Skeletal muscle tissue (tissue), 4 donors: ENCODE data around the gene CKS2. TPM values are rescaled to one million over a fixed set of nuclear protein-coding genes. Genes with fewer than 3 reads are reported as not detected.

ENCODE experiments used
- H3K27ac ChIP-seq: one replicate; pipeline ENCODE4 v1.7.0; 2013; ENCODE audit warnings: mild to moderate bottlenecking, low read depth, low read length, inconsistent platforms
- H3K27me3 ChIP-seq, 3 donors: one replicate each; pipeline ENCODE4 v1.7.0; 2013; ENCODE audit warnings: low read length in 3 of 3; ENCODE audit not compliant: control insufficient read depth in 3 of 3, insufficient read depth in 3 of 3
- H3K36me3 ChIP-seq, 3 donors: one replicate each; pipeline ENCODE4 v1.7.0; 2013; ENCODE audit warnings: low read length in 3 of 3; ENCODE audit not compliant: control insufficient read depth in 3 of 3, insufficient read depth in 3 of 3
- H3K4me1 ChIP-seq, 3 donors: one replicate each; pipeline ENCODE4 v1.7.0; 2013; ENCODE audit warnings: low read length in 3 of 3, mild to moderate bottlenecking in 3 of 3; ENCODE audit not compliant: control insufficient read depth in 3 of 3, insufficient read depth in 3 of 3
- H3K4me3 ChIP-seq, 3 donors: one replicate each; pipeline ENCODE4 v1.7.0; 2013; ENCODE audit warnings: low read length in 3 of 3
- H3K9ac ChIP-seq, 3 donors: one replicate each; pipeline ENCODE4 v1.7.0; 2013; ENCODE audit warnings: low read length in 3 of 3, mild to moderate bottlenecking in 3 of 3, moderate library complexity in 2 of 3, low read depth in 1 of 3
- H3K9me3 ChIP-seq, 3 donors: one replicate each; pipeline ENCODE4 v1.7.0; 2013; ENCODE audit warnings: low read length in 3 of 3; ENCODE audit not compliant: control insufficient read depth in 3 of 3
- total RNA-seq: library from RNA; depleted of rRNA; stranded (reverse); fragments of >200 nt; gene quantifications from one replicate; pipeline ENCODE4 v1.2.3, GENCODE V29; 2014
- donor health status: Osteomylitis.

CKS2 gene
- total RNA-seq, 1 donor from 2014 or later, result 25.6 TPM

DNA sequence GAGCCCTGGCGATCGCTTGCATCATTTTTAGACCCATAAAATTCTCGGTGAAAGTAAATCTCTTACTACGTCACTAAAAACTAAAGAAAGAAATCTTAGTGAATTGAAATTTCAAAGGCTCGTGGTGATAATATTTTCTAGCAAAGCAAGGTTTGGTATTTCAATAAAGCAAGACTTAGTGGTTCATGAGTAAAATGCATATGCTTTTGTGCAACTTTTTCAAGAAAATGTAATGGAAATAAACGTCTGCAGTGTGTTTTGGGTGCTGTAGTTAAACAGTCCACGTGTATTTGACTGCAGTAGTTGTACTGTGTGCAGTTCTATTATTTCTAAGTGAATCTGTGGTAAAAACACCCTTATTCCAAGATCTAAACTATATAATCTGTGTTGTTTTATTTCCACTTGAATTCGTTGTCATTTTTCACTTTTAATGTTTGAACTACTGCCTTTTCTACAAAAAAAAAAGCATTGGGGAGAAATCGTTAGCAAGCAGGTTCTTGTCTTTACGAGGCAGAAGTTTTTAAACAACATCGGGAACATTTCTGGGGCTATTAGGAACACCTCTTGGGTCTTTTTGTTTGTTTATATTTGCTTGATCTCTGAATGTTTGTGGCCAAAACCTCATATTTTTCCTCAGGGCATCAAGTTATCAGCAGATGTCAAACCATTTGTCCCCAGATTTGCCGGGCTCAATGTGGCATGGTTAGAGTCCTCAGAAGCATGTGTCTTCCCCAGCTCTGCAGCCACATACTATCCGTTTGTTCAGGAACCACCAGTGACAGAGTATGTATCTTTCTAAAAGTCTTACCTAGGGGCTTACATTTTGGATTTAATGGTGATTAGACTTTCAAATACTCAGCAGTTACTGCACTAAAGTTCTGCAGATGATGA, 8.3 kb downstream of the CKS2 start:
- Histone ChIP-seq H3K9ac (peak overlapping the region; percentile 91 to 97 (median 93)), H3K27ac (peak overlapping the region; percentile 98), H3K4me1 (peaks cover 22 to 50% (median 31%) of the 10 kb centered on the region in 3 donors), H3K27me3 (no peaks in the 10 kb centered on the region), H3K36me3 (no peaks in the 10 kb centered on the region), H3K4me3 (peak overlapping the region; percentile 83 to 91 (median 83)), H3K9me3 (no peaks in the 10 kb centered on the region)

- no peak overlapping the region for H3K27ac ChIP-seq
- H3K9ac ChIP-seq, result no peak overlapping the region
- H3K9me3 ChIP-seq, result no peaks in the 10 kb centered on the region
- no peaks in the 10 kb centered on the region for H3K27me3 ChIP-seq
- H3K36me3 ChIP-seq, result peaks cover 4 to 15% (median 13%) of the 10 kb centered on the region in 3 donors
- H3K4me3 ChIP-seq, result no peak overlapping the region
- H3K4me1 ChIP-seq, result peaks cover 22 to 42% (median 23%) of the 10 kb centered on the region in 3 donors
These were observed 12.4 kb downstream of the CKS2 start for GRCh38 chr9:89323390-89323789.

- Histone ChIP-seq H3K27ac (no peak overlapping the region), H3K9me3 (no peaks in the 10 kb centered on the region), H3K9ac (no peak overlapping the region), H3K4me3 (no peak overlapping the region), H3K4me1 (peaks cover 10 to 29% (median 16%) of the 10 kb centered on the region in 3 donors), H3K36me3 (peaks cover 16 to 35% (median 34%) of the 10 kb centered on the region in 3 donors), H3K27me3 (no peaks in the 10 kb centered on the region)
These were observed 14.7 kb downstream of the CKS2 start for GRCh38 chr9:89325733-89326132.

DNA sequence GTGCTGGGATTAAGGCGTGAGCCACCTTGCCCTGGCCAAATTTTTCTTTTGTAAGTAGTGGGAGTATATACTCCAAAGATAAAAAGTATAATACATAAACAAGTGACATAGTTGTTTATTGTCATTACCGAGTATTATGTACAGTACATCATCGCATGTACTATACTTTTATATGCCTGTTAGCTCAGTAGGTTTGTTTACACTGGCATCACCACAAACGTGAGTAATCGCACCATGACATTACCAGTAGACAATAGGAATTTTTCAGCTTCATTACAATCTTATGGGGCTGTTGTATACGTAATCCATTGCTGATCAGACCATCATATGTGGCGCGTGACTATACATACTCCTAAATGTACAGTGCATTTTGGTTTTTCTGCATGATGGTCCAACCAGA, 17.1 kb downstream of the CKS2 start:
- H3K4me3 ChIP-seq, result no peak overlapping the region
- peaks cover 25 to 53% (median 45%) of the 10 kb centered on the region in 3 donors for H3K36me3 ChIP-seq
- H3K9ac ChIP-seq, result no peak overlapping the region
- peaks cover 7 to 14% (median 10%) of the 10 kb centered on the region in 3 donors for H3K4me1 ChIP-seq
- no peaks in the 10 kb centered on the region for H3K27me3 ChIP-seq
- no peak overlapping the region for H3K27ac ChIP-seq
- no peaks in the 10 kb centered on the region for H3K9me3 ChIP-seq

DNA sequence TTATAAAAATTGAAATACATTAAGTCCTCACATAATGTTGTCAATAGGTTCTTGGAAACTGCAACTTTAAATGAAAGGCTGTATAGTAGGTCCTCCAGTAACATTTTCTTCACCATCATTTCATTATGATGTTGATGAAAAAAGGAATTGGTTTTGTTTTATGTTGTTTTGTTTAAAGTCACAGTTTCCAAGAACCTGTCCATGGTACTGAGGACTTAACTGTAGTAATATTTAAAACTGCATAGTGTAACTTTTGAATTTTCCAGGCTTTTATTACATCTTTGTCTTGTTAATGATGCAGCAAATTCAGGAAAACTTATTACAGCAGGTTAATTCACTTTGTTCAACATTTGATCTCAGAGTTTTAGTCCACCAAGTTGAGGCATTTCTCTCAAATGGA, 18.9 kb downstream of the CKS2 start:
- no peaks in the 10 kb centered on the region for H3K9me3 ChIP-seq
- no peak overlapping the region for H3K4me3 ChIP-seq
- H3K27me3 ChIP-seq, result no peaks in the 10 kb centered on the region
- peaks cover 36 to 68% (median 63%) of the 10 kb centered on the region in 3 donors for H3K36me3 ChIP-seq
- no peak overlapping the region for H3K9ac ChIP-seq
- no peaks in the 10 kb centered on the region for H3K4me1 ChIP-seq
- H3K27ac ChIP-seq, result no peak overlapping the region

DNA sequence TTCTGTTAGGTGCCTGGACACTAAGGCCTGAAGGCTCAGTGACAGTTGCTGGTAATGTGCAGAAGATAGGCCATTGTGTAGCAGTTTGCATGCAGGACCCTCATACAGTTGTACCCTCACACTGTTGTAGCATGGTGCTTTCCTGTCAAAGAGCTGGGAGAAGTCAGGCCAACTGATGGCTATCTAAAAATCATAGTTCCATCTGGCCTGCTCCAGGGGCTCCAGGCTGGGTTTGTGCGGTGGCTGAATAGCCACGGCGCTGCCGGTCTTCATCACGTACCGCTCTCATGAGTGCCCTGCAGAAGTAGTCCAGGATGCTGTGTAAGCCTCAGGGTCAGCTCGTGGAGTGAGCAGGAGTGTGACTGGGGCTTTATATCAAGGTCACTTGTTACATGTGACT, 19.5 kb downstream of the CKS2 start:
- no peak overlapping the region for H3K9ac ChIP-seq
- H3K27me3 ChIP-seq, result no peaks in the 10 kb centered on the region
- no peak overlapping the region for H3K4me3 ChIP-seq
- no peak overlapping the region for H3K27ac ChIP-seq
- H3K4me1 ChIP-seq, result no peaks in the 10 kb centered on the region
- peaks cover 36 to 68% (median 66%) of the 10 kb centered on the region in 3 donors for H3K36me3 ChIP-seq
- H3K9me3 ChIP-seq, result no peaks in the 10 kb centered on the region

DNA sequence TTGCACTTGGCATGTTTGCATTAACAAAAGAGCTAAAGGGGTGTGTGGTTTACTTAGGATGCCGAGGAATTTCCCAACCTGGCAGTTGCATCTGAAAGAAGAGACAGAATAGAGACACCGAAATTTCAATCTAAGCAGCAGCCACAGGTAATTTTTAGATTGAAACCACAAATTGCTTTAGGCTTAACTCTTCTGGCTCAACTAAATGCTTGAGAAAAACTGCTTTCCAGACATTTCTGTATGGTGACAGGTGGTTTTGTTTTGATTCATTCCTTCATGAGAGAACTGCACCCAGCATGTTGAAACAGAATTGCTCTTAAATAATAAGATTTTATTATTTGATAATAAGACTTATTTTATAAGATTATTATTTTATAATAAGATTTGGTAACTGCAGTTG, 28.8 kb downstream of the CKS2 start:
- Histone ChIP-seq H3K9ac (no peak overlapping the region), H3K36me3 (peaks cover 14 to 74% (median 68%) of the 10 kb centered on the region in 3 donors), H3K4me3 (no peak overlapping the region), H3K9me3 (no peaks in the 10 kb centered on the region), H3K27ac (no peak overlapping the region), H3K4me1 (no peaks in the 10 kb centered on the region), H3K27me3 (no peaks in the 10 kb centered on the region)

DNA sequence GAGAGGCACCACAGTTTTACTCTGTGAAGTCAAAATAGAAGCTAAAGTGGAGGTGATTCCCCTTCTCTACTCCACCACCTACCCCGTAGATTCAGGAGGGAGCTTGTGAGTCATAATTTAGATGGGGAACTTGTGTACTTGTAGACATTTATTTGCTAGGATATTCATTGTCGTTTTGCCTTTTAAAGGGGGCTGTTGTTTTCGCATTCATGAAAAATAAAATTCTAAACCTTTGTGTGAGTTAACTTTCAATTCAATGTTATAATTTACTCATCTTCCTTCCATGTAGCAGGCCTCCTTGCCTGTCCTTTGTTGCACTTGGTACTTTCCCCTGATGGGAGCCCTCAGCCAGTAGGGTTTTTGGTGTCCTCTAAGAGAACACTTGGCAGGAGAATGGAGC, 29.3 kb downstream of the CKS2 start:
- H3K4me3 ChIP-seq, result no peak overlapping the region
- no peak overlapping the region for H3K27ac ChIP-seq
- H3K27me3 ChIP-seq, result no peaks in the 10 kb centered on the region
- H3K4me1 ChIP-seq, result no peaks in the 10 kb centered on the region
- H3K9ac ChIP-seq, result no peak overlapping the region
- H3K36me3 ChIP-seq, result peaks cover 19 to 74% (median 73%) of the 10 kb centered on the region in 3 donors
- H3K9me3 ChIP-seq, result no peaks in the 10 kb centered on the region

- Histone ChIP-seq H3K9ac (no peak overlapping the region), H3K9me3 (no peaks in the 10 kb centered on the region), H3K4me1 (no peaks in the 10 kb centered on the region), H3K27ac (no peak overlapping the region), H3K36me3 (peaks cover 28 to 83% (median 80%) of the 10 kb centered on the region in 3 donors), H3K4me3 (no peak overlapping the region), H3K27me3 (no peaks in the 10 kb centered on the region)
These were observed 31.2 kb downstream of the CKS2 start for GRCh38 chr9:89342213-89342612.

DNA sequence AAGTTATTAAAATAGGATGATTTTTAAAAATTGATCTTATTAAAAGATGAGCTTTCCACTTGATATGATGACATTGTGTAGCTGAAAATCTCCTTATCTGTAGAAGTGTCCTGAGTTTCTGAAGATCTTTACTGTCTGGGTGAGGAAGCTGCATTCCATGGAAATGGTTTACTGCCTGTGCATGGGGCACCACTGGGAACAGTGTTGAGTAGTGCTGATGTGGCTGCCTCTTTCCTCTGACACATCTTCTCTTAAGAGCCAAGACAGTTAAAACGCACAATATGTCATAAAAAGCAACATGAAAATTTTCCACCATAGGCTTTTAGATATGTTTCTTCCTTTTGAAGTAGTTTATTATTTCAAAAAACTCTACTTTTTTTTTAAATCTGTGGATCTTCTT, 32.0 kb downstream of the CKS2 start:
- Histone ChIP-seq H3K4me3 (no peak overlapping the region), H3K9ac (no peak overlapping the region), H3K36me3 (peaks cover 30 to 82% (median 77%) of the 10 kb centered on the region in 3 donors), H3K9me3 (no peaks in the 10 kb centered on the region), H3K27ac (no peak overlapping the region), H3K27me3 (no peaks in the 10 kb centered on the region), H3K4me1 (no peaks in the 10 kb centered on the region)
